WTC11 (cell line): ENCODE results near the gene GPR85. TPM values are rescaled to one million over a fixed set of nuclear protein-coding genes. Genes with fewer than 3 reads are reported as not detected.

Experiments used
- ATAC-seq: fragments of 200-7000 bp; cut with Tn5 transposase; 2 replicates; pipeline ENCODE4 v1.10.0; 2021; ENCODE audit warnings: mild to moderate bottlenecking, moderate library complexity
- CTCF ChIA-PET: fragments of 300-600 bp; sonication (Branson Sonifier 250); formaldehyde crosslinking; loops from one replicate; lab custom pipeline; 2021; ENCODE audit warnings: antibody characterized with exemption; lab: Charles Lee
- POLR2A ChIA-PET: fragments of 350-600 bp; sonication (Branson Sonifier 250); formaldehyde crosslinking; loops from one replicate; lab custom pipeline; 2021; ENCODE audit warnings: antibody characterized with exemption; lab: Charles Lee
- DNase-seq: peaks from one replicate; pipeline ENCODE4 v3.0.0; 2021; ENCODE audit warnings: low spot score
- H3K27ac Mint-ChIP-seq: 2 replicates; pipeline ENCODE4 v1.8.0; 2021; ENCODE audit warnings: mixed read lengths
- H3K27me3 Mint-ChIP-seq: 2 replicates; pipeline ENCODE4 v1.8.0; 2021; ENCODE audit warnings: low read depth, mild to moderate bottlenecking, moderate library complexity, mixed read lengths
- H3K36me3 Mint-ChIP-seq: 2 replicates; pipeline ENCODE4 v1.8.0; 2021; ENCODE audit warnings: mixed read lengths
- H3K4me1 Mint-ChIP-seq: 2 replicates; pipeline ENCODE4 v1.8.0; 2022; ENCODE audit warnings: mixed read lengths
- H3K4me3 Mint-ChIP-seq: 2 replicates; pipeline ENCODE4 v1.8.0; 2021; ENCODE audit warnings: mild to moderate bottlenecking, moderate library complexity, mixed read lengths
- H3K9me3 Mint-ChIP-seq: 2 replicates; pipeline ENCODE4 v1.8.0; 2021; ENCODE audit warnings: mixed read lengths
- ARID4B ChIP-seq: sonication (generic); formaldehyde crosslinking; IDR thresholded peaks from 2 replicates; pipeline ENCODE4 v1.8.0; 2023; ENCODE audit warnings: missing genetic modification reagents, mild to moderate bottlenecking, borderline replicate concordance
- ATF2 ChIP-seq: sonication (generic); formaldehyde crosslinking; IDR thresholded peaks from 2 replicates; pipeline ENCODE4 v1.8.1; 2022; ENCODE audit warnings: low read depth, missing genetic modification reagents, borderline replicate concordance
- CBFB ChIP-seq: sonication (generic); formaldehyde crosslinking; IDR thresholded peaks from 2 replicates; pipeline ENCODE4 v1.8.1; 2022; ENCODE audit warnings: mild to moderate bottlenecking, low read depth, missing genetic modification reagents
- CREB1 ChIP-seq: sonication (generic); formaldehyde crosslinking; IDR thresholded peaks from 2 replicates; pipeline ENCODE4 v1.8.0; 2023; ENCODE audit warnings: mild to moderate bottlenecking, missing genetic modification reagents
- E2F5 ChIP-seq: sonication (generic); formaldehyde crosslinking; IDR thresholded peaks from 2 replicates; pipeline ENCODE4 v1.8.1; 2022; ENCODE audit warnings: mild to moderate bottlenecking, moderate library complexity, missing genetic modification reagents
- ETV6 ChIP-seq: sonication (generic); formaldehyde crosslinking; IDR thresholded peaks from 2 replicates; pipeline ENCODE4 v1.8.1; 2022; ENCODE audit warnings: mild to moderate bottlenecking, missing genetic modification reagents
- HMGA2 ChIP-seq: fragments of 250-450 bp; sonication (Bioruptor Pico); IDR thresholded peaks from 2 replicates; pipeline ENCODE4 v1.4.0; 2021; ENCODE audit warnings: mild to moderate bottlenecking, moderate library complexity
- IRF1 ChIP-seq: sonication (generic); formaldehyde crosslinking; IDR thresholded peaks from 2 replicates; pipeline ENCODE4 v1.8.0; 2023; ENCODE audit warnings: missing genetic modification reagents
- JUN ChIP-seq: sonication (generic); formaldehyde crosslinking; IDR thresholded peaks from 2 replicates; pipeline ENCODE4 v1.8.0; 2023; ENCODE audit warnings: mild to moderate bottlenecking, missing genetic modification reagents
- MLX ChIP-seq: sonication (generic); formaldehyde crosslinking; IDR thresholded peaks from 2 replicates; pipeline ENCODE4 v1.8.1; 2023; ENCODE audit warnings: mild to moderate bottlenecking, missing genetic modification reagents, moderate library complexity
- MXD4 ChIP-seq: fragments of 250-450 bp; sonication (Bioruptor Pico); IDR thresholded peaks from 2 replicates; pipeline ENCODE4 v1.8.0; 2021; ENCODE audit warnings: mild to moderate bottlenecking, moderate library complexity, borderline replicate concordance
- NFE2L1 ChIP-seq: sonication (generic); formaldehyde crosslinking; IDR thresholded peaks from 2 replicates; pipeline ENCODE4 v1.8.1; 2023; ENCODE audit warnings: missing genetic modification reagents
- NR1H2 ChIP-seq: sonication (generic); formaldehyde crosslinking; IDR thresholded peaks from 2 replicates; pipeline ENCODE4 v1.9.0; 2021; ENCODE audit warnings: mild to moderate bottlenecking, moderate library complexity, missing genetic modification reagents
- OVOL2 ChIP-seq: fragments of 250-450 bp; sonication (Bioruptor Pico); IDR thresholded peaks from 2 replicates; pipeline ENCODE4 v1.9.0; 2021; ENCODE audit warnings: mild to moderate bottlenecking, borderline replicate concordance
- SMAD3 ChIP-seq: sonication (generic); formaldehyde crosslinking; IDR thresholded peaks from 2 replicates; pipeline ENCODE4 v1.8.0; 2022; ENCODE audit warnings: missing genetic modification reagents, mild to moderate bottlenecking, borderline replicate concordance
- SOX15 ChIP-seq: fragments of 250-450 bp; sonication (Bioruptor Pico); IDR thresholded peaks from 2 replicates; pipeline ENCODE4 v1.9.0; 2021; ENCODE audit warnings: mild to moderate bottlenecking
- SP1 ChIP-seq: sonication (generic); formaldehyde crosslinking; conservative IDR thresholded peaks from 2 replicates; pipeline ENCODE4 v1.8.1; 2022; ENCODE audit warnings: missing genetic modification reagents
- TCF7 ChIP-seq: sonication (generic); formaldehyde crosslinking; IDR thresholded peaks from 2 replicates; pipeline ENCODE4 v1.8.0; 2022; ENCODE audit warnings: mild to moderate bottlenecking, low read depth, missing genetic modification reagents, moderate library complexity
- USF1 ChIP-seq: sonication (generic); formaldehyde crosslinking; IDR thresholded peaks from 2 replicates; pipeline ENCODE4 v1.8.0; 2022; ENCODE audit warnings: mild to moderate bottlenecking, missing genetic modification reagents
- ZBTB21 ChIP-seq: sonication (generic); formaldehyde crosslinking; IDR thresholded peaks from 2 replicates; pipeline ENCODE4 v1.8.1; 2023; ENCODE audit warnings: mild to moderate bottlenecking, missing genetic modification reagents, borderline replicate concordance
- ZMAT4 ChIP-seq: fragments of 250-450 bp; sonication (Bioruptor Pico); IDR thresholded peaks from 2 replicates; pipeline ENCODE4 v1.9.0; 2021; ENCODE audit warnings: mild to moderate bottlenecking
- ZNF121 ChIP-seq: sonication (generic); formaldehyde crosslinking; IDR thresholded peaks from 2 replicates; pipeline ENCODE4 v1.8.0; 2023; ENCODE audit warnings: missing genetic modification reagents
- ZNF138 ChIP-seq: sonication (generic); formaldehyde crosslinking; conservative IDR thresholded peaks from 2 replicates; pipeline ENCODE4 v1.8.1; 2022; ENCODE audit warnings: mild to moderate bottlenecking, moderate library complexity, missing genetic modification reagents
- ZNF232 ChIP-seq: sonication (generic); formaldehyde crosslinking; IDR thresholded peaks from 2 replicates; pipeline ENCODE4 v1.8.0; 2022; ENCODE audit warnings: mild to moderate bottlenecking, missing genetic modification reagents
- ZNF423 ChIP-seq: fragments of 250-450 bp; sonication (Bioruptor Pico); IDR thresholded peaks from 2 replicates; pipeline ENCODE4 v2.1.2; 2022; ENCODE audit warnings: mild to moderate bottlenecking, moderate library complexity
- ZNF671 ChIP-seq: fragments of 250-450 bp; sonication (Bioruptor Pico); IDR thresholded peaks from 2 replicates; pipeline ENCODE4 v1.8.0; 2021; ENCODE audit warnings: mild to moderate bottlenecking
- total RNA-seq: library from RNA; stranded (reverse); gene quantifications from 3 replicates; pipeline ENCODE4 v1.2.3, GENCODE V29; 2021

The GPR85 gene
- total RNA-seq, 1 experiment from 2014 or later, result 0.09 TPM

- TF ChIP-seq NR1H2 (no peak), SMAD3 (no peak), NFE2L1 (no peak), E2F5 (CRISPR knock-in tag) (no peak)
- TF ChIP-seq, all 79 proteins: peak for 0
These were observed 44.7 kb upstream of the GPR85 start (continued) for GRCh38 chr7:113131367-113131766.

GRCh38 chr7:113128031-113128430, 41.4 kb upstream of the GPR85 start:
- Mint-ChIP-seq H3K27ac (no peak overlapping the region), H3K4me1 (no peaks in the 10 kb centered on the region), H3K36me3 (no peaks in the 10 kb centered on the region), H3K9me3 (no peaks in the 10 kb centered on the region), H3K27me3 (peaks cover 2% of the 10 kb centered on the region; the same call in 1 of the 2 replicates), H3K4me3 (no peak overlapping the region)
- DNase-seq, result no peak
- TF ChIP-seq SP1 (CRISPR knock-in tag), result no peak
- no peak for TF ChIP-seq NFE2L1
- TF ChIP-seq IRF1 (CRISPR knock-in tag), result no peak
- TF ChIP-seq MLX (CRISPR knock-in tag), result no peak
- no peak for TF ChIP-seq ZNF423 (CRISPR knock-in tag)
- TF ChIP-seq ZNF138 (CRISPR knock-in tag), result no peak
- TF ChIP-seq ATF2 (CRISPR knock-in tag), result no peak
- TF ChIP-seq HMGA2 (CRISPR knock-in tag), result no peak
- TF ChIP-seq ZBTB21 (CRISPR knock-in tag), result no peak
- no peak for TF ChIP-seq CBFB (CRISPR knock-in tag)
- TF ChIP-seq ZNF671 (CRISPR knock-in tag), result no peak
- no peak for TF ChIP-seq MXD4 (CRISPR knock-in tag)
- no peak for TF ChIP-seq SOX15
- no peak for TF ChIP-seq TCF7
- no peak for TF ChIP-seq ZNF121 (CRISPR knock-in tag)
- TF ChIP-seq OVOL2 (CRISPR knock-in tag), result no peak
- TF ChIP-seq ETV6 (CRISPR knock-in tag), result no peak
- TF ChIP-seq ZMAT4 (CRISPR knock-in tag), result no peak
- POLR2A ChIA-PET, result no interaction called here
- no peak for ATAC-seq
- CTCF ChIA-PET, result no interaction called here

- Mint-ChIP-seq H3K27ac (no peak overlapping the region), H3K4me3 (no peak overlapping the region), H3K4me1 (no peaks in the 10 kb centered on the region), H3K27me3 (peaks cover 4% of the 10 kb centered on the region; the same call in 1 of the 2 replicates), H3K9me3 (no peaks in the 10 kb centered on the region), H3K36me3 (no peaks in the 10 kb centered on the region)
- POLR2A ChIA-PET, result no interaction called here
- CTCF ChIA-PET, result interaction anchor here (2.1 kb wide), 1 partner anchor 34 kb away, joined by 6 read pairs; no protein-coding TSS in a partner anchor
- ATAC-seq, result no peak
- DNase-seq, result no peak
- TF ChIP-seq JUN (CRISPR knock-in tag), result no peak
- TF ChIP-seq CREB1 (CRISPR knock-in tag), result no peak
- TF ChIP-seq NR1H2, result no peak
- TF ChIP-seq ARID4B, result no peak
- no peak for TF ChIP-seq USF1 (CRISPR knock-in tag)
- TF ChIP-seq NFE2L1, result no peak
- no peak for TF ChIP-seq SOX15
- TF ChIP-seq ZNF232, result no peak
These were observed 39.1 kb upstream of the GPR85 start for GRCh38 chr7:113125728-113126127.
